ENCODE measurements around the gene PRSS53. TPM values are rescaled to one million over a fixed set of nuclear protein-coding genes. Genes with fewer than 3 reads are reported as not detected.
A peak's percentile ranks its signal among the peaks of the same experiment; 100 is the strongest.

Gene PRSS53
- total RNA-seq, 3 donors from 2014 or later: 1.1 to 2.7 (median 1.3) TPM

GRCh38 chr16:31078597-31079341, 10.0 kb downstream of the PRSS53 start:
- DNase-seq: no peak
- TF ChIP-seq CTCF (IDR thresholded peaks at IDR 0.05): no peak
- no peak overlapping the region for H3K4me3 ChIP-seq
- intact Hi-C loops (cut with DNase I, micrococcal nuclease): loop anchor here in 1 of 2 donors (10.0 kb wide), 1 partner anchor 94 kb away; the partner anchor contains the start of gene HSD3B7
- peaks cover 8% of the 10 kb centered on the region for H3K4me1 ChIP-seq (ENCODE audit: low read depth)
- H3K36me3 ChIP-seq (ENCODE audit: low read depth): peaks cover 3% of the 10 kb centered on the region
- ATAC-seq: no peak
- no peaks in the 10 kb centered on the region for H3K9me3 ChIP-seq

- Histone ChIP-seq H3K9me3 (no peaks in the 10 kb centered on the region), H3K36me3 (ENCODE audit: low read depth) (peaks cover 3% of the 10 kb centered on the region), H3K4me1 (ENCODE audit: low read depth) (peaks cover 8% of the 10 kb centered on the region), H3K4me3 (no peak overlapping the region)
- DNase-seq: no peak
- no peak for TF ChIP-seq CTCF (IDR thresholded peaks at IDR 0.05)
- intact Hi-C loops (cut with DNase I, micrococcal nuclease): loop anchor here in 1 of 2 donors (10.0 kb wide), 1 partner anchor 93 kb away; the partner anchor contains the start of gene HSD3B7
- ATAC-seq: no peak
Measured at GRCh38 chr16:31077592-31078396, 10.9 kb downstream of the PRSS53 start.

GRCh38 chr16:31077024-31077423, 11.7 kb downstream of the PRSS53 start:
- no peak for ATAC-seq

DNA sequence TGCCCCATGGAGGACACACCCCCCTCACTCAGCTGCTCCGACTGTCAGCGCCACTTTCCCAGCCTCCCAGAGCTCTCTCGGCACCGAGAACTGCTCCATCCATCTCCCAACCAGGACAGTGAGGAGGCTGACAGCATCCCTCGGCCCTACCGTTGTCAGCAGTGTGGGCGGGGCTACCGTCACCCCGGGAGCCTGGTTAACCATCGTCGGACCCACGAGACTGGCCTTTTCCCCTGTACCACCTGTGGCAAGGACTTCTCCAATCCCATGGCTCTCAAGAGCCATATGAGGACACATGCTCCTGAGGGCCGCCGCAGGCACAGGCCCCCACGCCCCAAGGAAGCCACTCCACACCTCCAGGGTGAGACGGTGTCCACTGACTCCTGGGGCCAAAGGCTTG, 12.4 kb downstream of the PRSS53 start:
- no peak for DNase-seq
- Histone ChIP-seq H3K9me3 (no peaks in the 10 kb centered on the region), H3K36me3 (ENCODE audit: low read depth) (peaks cover 3% of the 10 kb centered on the region), H3K4me1 (ENCODE audit: low read depth) (peaks cover 17% of the 10 kb centered on the region), H3K4me3 (no peak overlapping the region)
- intact Hi-C loops (cut with DNase I, micrococcal nuclease): loop anchor here in 1 of 2 donors (10.0 kb wide), 1 partner anchor 92 kb away; the partner anchor contains the start of gene HSD3B7
- no peak for TF ChIP-seq CTCF (IDR thresholded peaks at IDR 0.05)
- ATAC-seq: no peak

More at GRCh38 chr16:31077024-31077423, 11.7 kb downstream of the PRSS53 start:
- no peak overlapping the region for H3K4me3 ChIP-seq
- TF ChIP-seq CTCF (IDR thresholded peaks at IDR 0.05): no peak
- intact Hi-C loops (cut with DNase I, micrococcal nuclease): loop anchor here in 1 of 2 donors (10.0 kb wide), 1 partner anchor 92 kb away; the partner anchor contains the start of gene HSD3B7
- H3K9me3 ChIP-seq: no peaks in the 10 kb centered on the region
- DNase-seq: no peak
- H3K36me3 ChIP-seq (ENCODE audit: low read depth): peaks cover 3% of the 10 kb centered on the region
- H3K4me1 ChIP-seq (ENCODE audit: low read depth): peaks cover 15% of the 10 kb centered on the region

DNA sequence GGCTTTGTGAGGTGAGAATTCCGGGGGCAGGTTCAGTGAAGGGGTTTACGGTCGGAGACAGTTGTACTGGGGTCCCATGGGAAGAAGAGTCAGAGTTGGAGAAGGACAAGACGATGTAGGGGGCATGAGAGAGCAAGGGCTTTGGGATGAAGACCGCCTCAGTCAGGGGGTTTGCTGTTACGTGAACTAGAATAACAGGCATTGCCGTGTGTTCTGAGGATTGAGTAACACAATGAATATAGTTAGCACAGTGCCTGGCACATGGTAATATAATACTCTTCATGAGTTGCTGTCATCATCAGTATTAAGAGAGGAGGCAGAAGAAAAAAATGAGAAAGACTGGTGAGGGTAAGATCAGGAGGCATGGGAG, 13.9 kb downstream of the PRSS53 start:
- no peak for TF ChIP-seq CTCF (IDR thresholded peaks at IDR 0.05)
- intact Hi-C loops (cut with DNase I, micrococcal nuclease): loop anchor here in 1 of 2 donors (10.0 kb wide), 1 partner anchor 90 kb away; the partner anchor contains the start of gene HSD3B7
- H3K36me3 ChIP-seq (ENCODE audit: low read depth): no peaks in the 10 kb centered on the region

More for the DNA sequence above, 13.9 kb downstream of the PRSS53 start:
- Histone ChIP-seq H3K9me3 (no peaks in the 10 kb centered on the region), H3K4me1 (ENCODE audit: low read depth) (peaks cover 17% of the 10 kb centered on the region), H3K4me3 (peak overlapping the region; percentile 86)
- DNase-seq (no peak), ATAC-seq (no peak)

Measured in mucosa of descending colon (tissue), 3 donors.